ENCODE results near the gene RPL15.

- TF ChIP-seq RFX5 (IDR thresholded peaks at IDR 0.05; ENCODE audit: low read depth, low read length) (no peak), DPF2 (IDR thresholded peaks at IDR 0.05) (no peak), EP300 (IDR thresholded peaks at IDR 0.05; ENCODE audit: borderline replicate concordance in 1 of 2, control insufficient read depth in 1 of 2, low read depth in 2 of 2, low read length in 2 of 2) (no peak), SMAD1 (IDR thresholded peaks at IDR 0.05; ENCODE audit: low read depth, partially characterized antibody) (no peak), FOXM1 (IDR thresholded peaks at IDR 0.05; ENCODE audit: low read depth, low read length) (no peak), CTCF (IDR thresholded peaks at IDR 0.05 in 2 of 3, conservative IDR thresholded peaks at IDR 0.05 in 1 of 3; ENCODE audit: control insufficient read depth in 2 of 3, extremely low read depth in 1 of 3, insufficient read depth in 1 of 3, low read depth in 3 of 3, low read length in 3 of 3) (no peak), CHD2 (IDR thresholded peaks at IDR 0.05; ENCODE audit: borderline replicate concordance, low read depth, low read length) (no peak), POLR2A (IDR thresholded peaks at IDR 0.05; ENCODE audit: low read depth, low read length) (no peak)
These were observed 27.0 kb upstream of the RPL15 start for GRCh38 chr3:23889950-23890349.
